ENCODE results near the gene SCG5.
A peak's percentile ranks its signal among the peaks of the same experiment; 100 is the strongest.

SCG5 gene

DNA sequence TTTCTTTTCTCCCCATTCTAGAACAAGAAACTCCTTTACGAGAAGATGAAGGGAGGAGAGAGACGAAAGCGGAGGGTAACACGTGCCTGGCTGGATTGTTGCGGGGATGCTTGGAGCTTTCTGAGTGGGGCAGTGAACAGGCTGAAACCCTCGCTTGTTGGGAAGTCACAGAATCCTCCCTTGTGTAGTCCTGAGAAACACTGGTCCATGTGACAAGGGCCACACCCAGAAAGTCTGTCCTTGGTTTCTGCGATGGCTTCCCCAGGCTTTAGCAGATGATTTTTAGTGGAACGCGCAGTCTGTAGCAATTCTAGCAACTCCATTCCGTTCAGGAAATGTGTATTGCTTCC is 50.2 kb downstream of the SCG5 start:
- no peak for DNase-seq (ENCODE audit: low read depth)

DNA sequence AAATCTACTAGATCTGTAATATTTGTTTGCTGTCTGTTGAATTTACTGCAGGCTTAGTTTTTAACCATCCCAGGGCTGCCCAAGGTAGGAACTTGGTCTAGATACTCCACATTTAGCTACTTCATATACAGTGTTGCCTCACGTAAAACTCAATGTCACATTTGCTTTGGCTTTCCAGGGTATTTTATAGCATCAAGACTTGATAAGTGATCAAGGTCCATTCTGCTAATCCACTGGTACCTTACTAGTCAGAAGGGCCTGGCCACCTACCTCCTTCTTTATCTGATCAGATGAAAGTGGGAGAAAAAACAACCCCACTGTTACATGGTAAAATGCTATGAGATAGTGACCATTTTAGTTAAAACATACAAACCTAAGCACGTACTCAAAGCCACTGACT is 50.8 kb downstream of the SCG5 start:
- DNase-seq (ENCODE audit: low read depth): no peak

DNA sequence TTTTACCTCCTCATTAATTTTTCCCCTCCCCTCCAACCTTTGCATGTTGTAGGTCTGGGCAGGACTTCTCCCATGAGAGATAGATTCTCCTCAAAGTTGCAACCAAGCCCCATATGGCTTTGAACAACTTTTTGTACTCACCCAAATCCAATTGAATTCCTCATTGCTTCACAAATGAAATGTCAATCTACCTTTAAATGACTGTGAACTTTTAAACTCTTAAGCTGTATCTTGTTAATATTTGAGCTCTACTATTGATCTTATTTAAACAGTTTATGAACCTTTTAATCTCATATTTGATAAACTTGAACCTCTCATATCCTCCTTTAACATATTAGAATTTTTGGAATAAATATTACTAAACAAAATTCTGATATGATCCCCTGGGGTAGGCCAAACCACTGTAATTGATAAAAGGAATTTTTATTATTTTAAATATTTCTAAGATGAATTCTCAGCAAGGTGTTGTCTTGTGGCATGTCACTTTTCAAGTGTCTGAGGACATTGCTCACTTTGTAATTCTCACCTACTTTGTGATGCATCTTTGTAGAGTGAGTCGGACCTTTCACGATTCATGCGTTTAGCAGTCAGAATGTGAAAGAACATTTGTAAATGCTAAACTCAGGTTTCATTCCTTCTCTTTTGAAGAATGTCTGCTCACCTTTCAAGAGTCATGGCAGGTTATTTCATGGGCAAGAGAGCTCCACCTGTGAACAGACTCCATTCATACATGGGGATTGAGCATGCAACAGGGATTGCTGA is 52.9 kb downstream of the SCG5 start:
- DNase-seq (ENCODE audit: low read depth): no peak

DNA sequence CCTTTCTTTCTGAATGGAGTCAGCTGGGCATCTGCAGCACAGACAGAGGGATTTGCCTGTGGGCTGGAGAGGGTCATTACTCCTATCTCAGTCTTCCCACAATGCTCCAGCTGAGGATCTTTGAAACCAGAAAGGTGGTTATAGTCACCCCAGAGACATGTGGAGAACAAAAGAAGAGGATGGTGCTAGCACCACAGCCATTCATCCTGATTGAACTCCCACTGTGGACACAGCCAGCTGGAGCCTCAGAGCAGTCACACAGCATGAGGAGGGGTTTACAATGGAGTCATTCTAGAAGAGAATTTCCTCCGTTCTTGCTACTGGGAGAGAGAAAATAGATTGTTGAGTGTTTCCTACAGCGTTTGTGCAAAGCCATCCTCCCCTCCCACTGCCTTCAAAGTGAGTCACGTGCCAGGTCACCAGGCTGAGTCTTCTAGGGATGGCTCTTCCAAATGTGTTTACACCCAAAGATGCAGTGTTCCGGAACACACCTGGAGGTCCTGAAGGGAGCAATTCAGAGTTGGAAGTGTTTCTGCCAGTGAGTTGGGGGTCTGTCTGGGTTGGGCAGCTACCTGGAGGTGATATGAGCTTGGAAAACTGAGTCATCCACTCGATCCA is 57.4 kb downstream of the SCG5 start:
- DNase-seq (ENCODE audit: low read depth): no peak

DNA sequence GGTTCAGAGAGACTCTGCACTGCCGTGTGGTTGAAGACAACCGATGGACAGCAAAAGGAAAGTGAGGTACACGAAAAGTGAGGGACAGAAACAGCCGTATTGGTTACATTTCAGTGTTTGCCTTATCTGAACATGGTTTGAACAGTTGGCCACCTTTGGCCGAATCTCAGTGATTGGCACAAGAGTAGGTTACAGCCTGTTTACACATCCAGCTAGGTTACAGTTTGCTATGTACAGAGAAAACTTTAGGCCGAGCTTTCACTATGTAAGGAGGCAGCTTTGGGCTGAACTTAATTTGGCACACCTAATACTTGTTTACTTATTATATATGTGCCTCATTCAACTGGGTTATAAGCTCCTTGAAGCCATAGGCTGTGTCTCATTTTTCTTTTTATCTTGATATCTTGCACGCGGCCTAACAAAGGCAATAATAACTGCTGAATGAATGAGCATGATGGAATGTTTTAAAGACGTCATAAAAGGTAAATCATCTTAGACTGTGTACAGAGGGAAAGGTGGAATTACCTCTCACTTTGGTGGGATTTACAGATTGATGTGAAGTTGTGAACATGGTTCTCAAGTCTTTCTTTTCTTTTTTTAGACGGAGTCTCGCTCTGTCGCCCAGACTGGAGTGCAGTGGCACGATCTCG is 59.1 kb downstream of the SCG5 start:
- DNase-seq (ENCODE audit: low read depth): no peak

DNA sequence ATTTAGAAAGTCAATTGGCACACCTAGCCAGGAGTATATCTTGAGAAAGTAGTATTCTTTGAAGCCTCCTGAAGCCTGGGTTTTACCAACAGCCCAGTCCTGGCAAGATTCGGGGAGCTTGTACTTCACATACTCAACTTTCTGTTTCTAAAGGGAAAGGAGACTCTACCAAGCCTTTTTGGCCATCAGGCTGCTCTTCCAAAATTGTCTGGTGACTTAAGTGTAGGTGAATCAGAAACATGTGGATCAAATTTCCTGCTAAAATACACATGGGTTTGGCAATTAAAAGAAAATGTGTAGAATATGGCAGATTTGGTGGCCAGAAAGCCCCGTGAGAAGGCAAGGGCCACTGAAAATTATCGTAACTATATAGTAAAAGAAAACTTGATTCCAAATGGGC is 60.4 kb downstream of the SCG5 start:
- no peak for DNase-seq (ENCODE audit: low read depth)

DNA sequence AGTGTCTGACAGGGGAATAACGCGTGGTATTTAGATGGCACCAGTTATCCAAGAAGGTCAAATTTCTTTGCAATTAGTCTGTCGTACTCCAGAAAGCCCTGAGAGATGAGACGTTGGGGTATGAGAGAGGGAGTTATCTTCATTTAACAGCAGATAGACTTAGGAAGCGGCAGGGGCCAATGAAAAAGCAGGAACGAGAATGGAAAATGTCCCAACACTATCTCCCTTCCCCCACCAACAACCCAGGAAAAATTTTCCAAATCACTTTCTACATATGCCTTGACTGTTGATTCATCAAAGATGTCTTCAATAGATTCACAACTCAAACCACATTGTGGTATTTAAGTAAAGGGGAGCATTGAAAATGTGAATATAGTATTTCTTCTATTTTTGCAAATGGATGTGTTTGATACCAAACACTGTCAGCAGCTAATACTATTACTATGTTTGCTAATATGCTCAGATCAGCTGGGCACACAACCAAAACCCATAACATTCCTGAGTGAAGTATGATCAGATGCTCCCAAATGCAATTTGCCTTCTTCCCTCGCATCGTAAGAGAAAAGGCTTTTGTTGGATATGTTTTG is 63.0 kb downstream of the SCG5 start:
- peak; percentile 85 for DNase-seq (ENCODE audit: low read depth)

DNA sequence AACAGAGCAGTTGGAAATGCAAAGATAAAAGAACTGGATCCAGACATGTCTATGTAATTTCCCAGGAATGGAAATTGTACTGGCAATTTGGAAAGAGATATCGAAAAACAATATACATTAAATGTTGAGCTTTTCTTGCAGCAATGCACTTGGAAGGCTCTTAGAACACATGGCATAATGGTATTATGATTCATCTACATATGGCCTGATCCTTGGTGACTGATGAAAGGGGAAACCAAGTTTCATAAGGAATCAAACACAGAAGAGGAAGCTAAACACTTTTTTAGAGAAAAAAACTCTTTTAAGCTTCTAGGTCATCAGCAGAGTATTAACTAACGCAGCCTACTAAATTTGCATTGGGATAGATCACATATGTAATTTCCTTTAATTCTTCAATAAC is 63.9 kb downstream of the SCG5 start:
- no peak for DNase-seq (ENCODE audit: low read depth)

DNA sequence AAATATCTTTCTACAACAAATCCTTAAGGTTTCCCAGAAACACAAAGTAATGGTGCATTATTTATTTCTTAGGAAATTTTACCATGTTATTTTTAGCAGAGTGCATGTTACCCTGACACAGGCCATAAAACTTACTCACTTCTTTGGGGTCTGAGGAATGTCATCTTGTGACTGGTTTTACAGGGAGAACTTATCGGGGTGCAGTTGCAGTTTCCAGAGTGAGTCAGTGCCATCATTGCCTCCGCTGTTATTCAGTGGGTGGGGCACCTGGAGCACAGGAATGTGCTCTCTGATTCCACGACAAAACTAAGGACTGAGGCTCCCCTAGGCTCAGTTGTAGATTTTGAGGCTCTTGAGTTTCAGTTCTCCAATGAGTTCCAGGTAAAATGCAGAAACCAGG is 65.2 kb downstream of the SCG5 start:
- DNase-seq (ENCODE audit: low read depth): peak; percentile 67

DNA sequence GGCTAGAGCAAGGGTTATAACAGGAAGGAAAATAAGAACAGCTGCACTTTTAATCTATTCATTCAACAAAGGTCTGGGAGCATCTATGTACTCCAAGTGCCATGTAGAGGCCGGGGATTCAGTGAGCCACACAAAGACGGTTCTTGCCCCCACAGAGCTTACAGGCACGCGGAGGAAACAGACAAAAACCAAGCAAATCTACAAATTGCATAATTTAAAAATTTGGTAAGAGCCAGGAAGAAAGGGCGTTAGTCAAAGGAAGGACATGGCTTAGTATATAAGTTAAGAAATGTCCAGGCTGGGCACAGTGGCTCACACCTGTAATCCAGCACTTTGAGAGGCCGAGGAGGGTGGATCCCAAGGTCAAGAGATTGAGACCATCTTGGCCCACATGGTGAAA is 65.9 kb downstream of the SCG5 start:
- DNase-seq (ENCODE audit: low read depth): no peak

DNA sequence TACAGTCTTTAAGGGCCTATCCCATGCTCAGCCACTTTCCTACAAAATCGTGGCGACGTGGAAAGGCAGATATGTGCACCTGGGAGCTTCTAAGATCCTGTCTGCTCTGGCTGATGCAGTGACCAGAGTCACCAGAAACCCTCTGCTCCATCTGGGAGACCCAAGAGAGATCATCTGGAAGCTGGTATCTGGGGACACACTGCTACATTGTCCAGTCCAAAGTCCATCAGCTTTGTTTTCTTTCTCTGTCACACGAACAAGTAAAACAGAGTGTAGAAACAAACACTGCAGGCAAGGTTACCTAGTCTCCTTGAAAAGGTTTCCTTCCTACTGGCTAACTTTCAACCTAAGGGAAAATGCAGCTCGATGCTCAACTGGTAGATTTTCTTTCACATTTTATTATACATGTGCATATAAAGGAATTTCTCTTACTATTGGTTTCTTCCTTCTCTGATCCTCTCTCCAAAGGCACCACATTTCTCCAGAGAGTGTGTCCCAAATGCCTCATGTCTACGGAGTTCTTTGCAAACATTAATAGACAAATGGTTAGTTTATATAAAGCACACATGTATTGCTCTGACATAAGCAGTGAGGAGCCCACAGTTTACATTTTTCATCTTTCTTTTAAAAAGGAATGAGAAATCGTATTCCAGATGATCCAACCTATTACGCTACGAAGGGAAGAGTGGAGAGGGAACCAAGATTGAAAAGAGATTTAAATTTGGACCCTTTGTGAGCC is 68.0 kb downstream of the SCG5 start:
- DNase-seq (ENCODE audit: low read depth): no peak

DNA sequence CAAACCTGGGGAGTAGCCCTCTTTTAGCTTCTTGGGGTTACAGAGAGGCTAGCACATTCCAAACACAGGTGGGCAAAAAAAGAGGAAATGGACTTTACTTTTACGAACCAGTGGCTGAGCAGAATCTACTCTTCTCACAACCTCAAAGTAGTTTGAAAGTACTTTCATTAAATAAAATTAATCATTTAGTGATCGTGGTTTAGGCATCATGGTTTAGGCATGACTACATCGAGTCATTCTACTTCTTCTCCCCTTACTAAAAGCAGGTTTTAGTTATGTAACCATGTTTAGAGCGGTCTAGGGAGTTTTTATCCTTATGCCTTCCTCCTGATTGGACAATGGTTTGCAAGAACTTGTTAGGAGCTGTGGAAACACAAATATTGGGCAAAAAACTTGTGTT is 73.8 kb downstream of the SCG5 start:
- no peak for DNase-seq (ENCODE audit: low read depth)

DNA sequence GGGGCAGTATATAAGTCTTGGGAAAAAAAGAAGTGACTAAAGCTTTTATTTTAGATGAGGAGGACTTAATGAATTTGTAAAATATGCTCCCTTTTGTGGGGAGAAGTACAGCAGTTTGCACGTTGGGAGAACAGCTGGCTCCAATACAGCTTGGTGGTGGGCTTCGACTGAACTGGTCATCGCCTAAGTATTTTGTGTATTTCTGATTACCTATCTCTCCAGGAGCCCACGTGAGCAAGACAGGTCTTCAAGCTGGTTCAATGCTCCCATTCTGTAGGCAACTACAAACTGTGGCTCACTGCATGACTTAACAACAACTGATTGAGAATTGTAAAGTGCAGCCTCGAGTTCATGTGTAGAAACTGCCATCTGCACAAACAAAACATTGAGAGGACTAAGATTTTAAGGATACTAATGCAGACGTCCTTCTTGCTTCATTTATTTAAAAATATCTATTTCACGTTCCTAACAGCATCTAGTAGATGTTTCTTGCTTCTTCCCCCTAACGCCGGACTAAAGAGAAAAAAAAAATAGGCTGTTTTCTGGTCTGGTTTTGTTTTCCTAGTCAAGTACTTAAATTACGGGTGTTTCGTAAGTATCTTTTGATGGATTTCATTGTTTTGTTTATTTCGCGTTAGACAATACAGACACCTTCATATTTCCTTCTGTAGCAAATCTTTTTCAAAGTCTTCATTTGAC is 74.9 kb downstream of the SCG5 start:
- DNase-seq (ENCODE audit: low read depth): no peak

DNA sequence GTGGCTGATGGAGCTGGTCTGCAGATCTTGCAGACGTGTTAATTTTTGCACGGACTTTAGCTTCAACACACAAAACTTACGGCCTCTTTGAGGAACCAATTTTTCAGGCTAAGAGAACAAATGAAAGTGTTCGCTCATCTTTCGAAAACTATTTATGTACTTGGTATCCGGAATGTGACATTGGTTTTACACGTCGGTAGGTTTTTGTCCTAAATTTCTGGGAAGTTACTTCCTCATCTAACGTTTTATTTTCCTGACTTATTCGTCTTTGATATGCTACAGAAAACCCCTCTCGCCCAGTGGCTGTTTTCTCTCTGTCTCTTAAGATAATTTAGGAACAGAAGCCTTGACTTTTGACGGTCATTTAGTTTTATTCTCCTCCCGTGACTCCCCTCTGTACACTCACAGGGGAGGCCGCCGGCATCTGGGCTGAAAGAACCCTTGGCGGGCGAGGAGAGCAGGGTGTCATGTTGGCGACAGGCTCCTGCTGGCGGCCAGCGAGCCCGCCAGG is 75.5 kb downstream of the SCG5 start:
- no peak for DNase-seq (ENCODE audit: low read depth)

DNA sequence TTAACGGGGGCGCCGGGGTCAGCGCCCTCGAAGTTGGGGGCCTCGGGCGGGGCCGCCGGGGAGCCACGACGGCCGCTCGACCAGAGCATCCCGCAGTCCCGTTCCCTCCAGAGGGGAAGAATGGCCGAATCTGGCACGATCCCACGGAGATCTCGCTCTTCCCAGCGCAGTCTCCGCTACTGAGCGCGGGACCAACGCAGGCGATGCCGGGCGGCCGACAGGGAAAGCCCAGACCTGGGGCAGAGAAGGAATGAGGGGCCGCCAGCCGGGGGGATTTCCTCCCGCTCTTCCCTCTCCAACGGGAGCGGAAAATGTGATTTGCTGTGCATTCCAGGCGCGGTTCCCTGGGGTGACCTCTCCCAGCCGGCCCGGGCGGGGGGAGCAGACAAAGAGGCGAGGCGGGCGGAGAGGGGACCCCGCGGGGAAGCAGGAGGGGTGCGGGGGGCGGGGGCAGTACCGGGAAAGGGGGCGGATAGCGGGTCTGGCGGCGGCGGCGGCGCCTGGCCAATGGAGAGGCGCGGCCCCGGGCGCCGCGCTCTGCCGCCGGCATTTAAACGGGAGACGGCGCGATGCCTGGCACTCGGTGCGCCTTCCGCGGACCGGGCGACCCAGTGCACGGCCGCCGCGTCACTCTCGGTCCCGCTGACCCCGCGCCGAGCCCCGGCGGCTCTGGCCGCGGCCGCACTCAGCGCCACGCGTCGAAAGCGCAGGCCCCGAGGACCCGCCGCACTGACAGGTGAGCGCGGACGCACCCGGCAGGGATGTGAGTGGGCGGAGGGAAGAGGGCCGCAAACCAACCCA is 76.1 kb downstream of the SCG5 start, which contains the start of gene GREM1:
GREM1 (plus strand) TSS at position 579 of the 801 bp plus-strand sequence. CDS start 12,687 bp downstream, outside the sequence.
- no peak for DNase-seq (ENCODE audit: low read depth)

DNA sequence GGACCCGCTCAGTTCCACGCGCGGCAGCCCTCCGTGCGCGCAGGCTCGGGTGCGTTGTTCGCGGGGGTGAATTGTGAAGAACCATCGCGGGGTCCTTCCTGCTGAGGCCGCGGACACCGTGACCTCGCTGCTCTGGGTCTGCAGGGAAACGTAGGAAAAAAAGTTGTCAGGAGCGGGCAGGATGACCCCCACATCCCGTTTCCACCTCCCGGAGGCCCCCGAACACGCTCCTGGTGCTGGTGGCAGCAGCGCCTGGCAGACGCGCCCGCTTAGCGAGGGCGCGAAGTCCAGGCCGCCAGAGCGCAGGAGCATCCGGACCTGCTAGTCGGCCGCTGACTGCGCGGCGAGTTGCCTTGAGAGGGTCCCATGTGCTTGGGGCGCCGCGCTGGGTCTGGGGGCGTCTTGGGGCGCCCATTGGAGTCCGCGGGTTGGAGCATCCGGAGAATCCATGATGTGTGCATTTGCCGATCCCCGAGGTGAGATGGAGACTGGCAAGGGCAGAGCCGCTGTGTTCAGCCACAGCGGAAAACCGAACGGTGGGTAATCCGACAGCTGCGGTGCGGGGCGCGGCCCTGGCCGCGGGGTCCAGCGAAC is 76.8 kb downstream of the SCG5 start:
- no peak for DNase-seq (ENCODE audit: low read depth)

DNA sequence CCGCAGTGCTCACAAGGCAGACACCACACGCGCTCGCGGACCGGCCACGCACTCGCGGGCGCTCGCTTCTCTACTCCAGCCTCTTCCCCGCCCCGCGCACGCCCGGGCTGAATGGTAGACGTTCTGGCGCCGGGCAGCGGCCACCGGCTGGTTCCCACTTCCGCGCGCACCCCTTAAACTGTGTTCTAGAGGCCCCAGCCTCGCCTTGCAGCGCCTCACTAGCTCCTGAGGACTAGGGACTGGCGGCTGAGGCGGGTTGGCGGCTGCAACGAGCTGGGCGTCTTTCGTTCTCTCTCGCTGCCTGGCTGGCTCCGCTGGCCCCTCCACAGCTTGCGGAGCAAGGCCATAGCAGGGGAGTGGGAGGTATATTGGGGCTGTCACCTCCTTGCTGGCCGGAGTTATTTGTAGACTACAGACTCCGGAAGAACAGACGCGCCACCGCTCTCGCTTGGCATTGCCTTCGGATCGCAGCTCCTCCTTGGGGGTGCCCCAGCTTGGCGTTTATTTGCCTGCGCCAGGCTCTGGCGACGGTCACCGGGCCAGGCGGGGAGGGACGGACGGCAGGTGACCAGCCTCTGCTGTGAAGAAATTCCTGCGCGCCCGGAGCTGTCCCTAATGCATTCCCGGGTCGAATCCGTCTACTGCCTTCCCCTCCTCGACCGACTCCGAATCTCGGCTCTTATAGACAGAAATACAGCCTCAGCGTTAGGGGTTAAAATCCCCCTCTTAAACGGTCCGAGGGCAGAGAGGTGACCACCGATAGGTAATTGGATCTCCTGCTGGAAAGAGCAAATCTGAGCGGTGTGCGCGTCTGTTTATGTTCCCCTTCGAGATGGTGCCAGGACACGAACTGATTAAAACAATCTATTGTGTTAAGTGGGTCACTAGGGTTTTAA is 77.6 kb downstream of the SCG5 start:
- DNase-seq (ENCODE audit: low read depth): no peak

DNA sequence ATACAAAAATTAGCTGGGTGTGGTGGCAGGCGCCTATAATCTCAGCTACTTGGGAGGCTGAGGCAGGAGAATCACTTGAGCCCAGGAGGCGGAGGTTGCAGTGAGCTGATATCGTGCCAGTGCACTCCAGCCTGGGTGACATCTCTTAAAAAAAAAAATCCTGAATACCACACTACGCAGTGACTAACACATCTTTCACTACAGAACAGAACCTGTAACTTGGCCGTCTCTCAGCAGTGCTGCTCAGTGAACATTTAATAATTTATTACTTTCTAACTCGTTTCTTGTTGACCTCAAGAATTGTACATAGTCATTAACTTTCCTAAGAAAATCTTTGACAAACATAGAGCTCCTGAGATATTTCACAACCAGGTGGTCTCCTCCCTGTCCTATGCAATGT is 80.1 kb downstream of the SCG5 start:
- DNase-seq (ENCODE audit: low read depth): no peak

DNA sequence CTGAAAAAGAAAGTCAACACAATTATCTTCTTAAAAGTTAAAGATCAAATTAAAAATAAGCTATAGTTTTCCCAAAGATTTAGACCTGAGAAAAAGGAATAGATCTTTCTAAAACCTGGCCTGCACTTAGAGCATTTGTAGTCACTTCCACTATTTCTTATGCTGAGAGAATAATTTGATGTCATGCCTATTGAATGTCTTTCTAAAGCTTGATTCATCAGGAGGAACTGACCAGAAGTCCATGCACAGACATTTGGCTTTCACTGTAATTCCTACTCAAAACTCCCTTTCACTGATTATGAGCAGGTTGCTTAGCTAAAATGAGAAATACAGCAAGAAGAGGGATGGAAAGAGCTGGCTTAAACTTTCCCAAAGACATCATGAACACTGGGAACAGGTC is 80.6 kb downstream of the SCG5 start:
- no peak for DNase-seq (ENCODE audit: low read depth)
